GM12892 (cell line): ENCODE measurements around the gene DLL4.

Source experiments
- POLR2A ChIP-seq: IDR thresholded peaks from 2 replicates; pipeline ENCODE4 v1.6.1; 2011; ENCODE audit warnings: low read depth, low read length, control low read depth
- POLR2AphosphoS5 ChIP-seq: IDR thresholded peaks from 2 replicates; pipeline ENCODE4 v1.6.1; 2011; ENCODE audit warnings: low read depth, low read length, control low read depth

- no peak for TF ChIP-seq POLR2AphosphoS5
- TF ChIP-seq POLR2A: no peak
Observed at GRCh38 chr15:40902605-40903561, 26.3 kb upstream of the DLL4 start.
